GM12878 (cell line): ENCODE data around the gene CAPZB.

Experiments used
- CEBPB ChIP-seq, 2 experiments: fragments of 150-350 bp in 1 of 2; IDR thresholded peaks; 2 replicates each; pipeline ENCODE4 v1.6.1; 2012 to 2014; ENCODE audit warnings: low read depth in 2 of 2, low read length in 2 of 2, borderline replicate concordance in 1 of 2, inconsistent platforms in 1 of 2
- GATAD2B ChIP-seq: fragments of 450-650 bp; conservative IDR thresholded peaks from 2 replicates; pipeline ENCODE4 v1.6.1; 2017; ENCODE audit warnings: low read depth, mild to moderate bottlenecking, moderate library complexity
- PAX8 ChIP-seq: fragments of 450-650 bp; IDR thresholded peaks from 2 replicates; pipeline ENCODE4 v1.6.1; 2017; ENCODE audit warnings: mild to moderate bottlenecking, moderate library complexity
- POLR2AphosphoS5 ChIP-seq: IDR thresholded peaks from 2 replicates; pipeline ENCODE4 v1.6.1; 2011; ENCODE audit warnings: mild to moderate bottlenecking, low read length, inconsistent platforms
- RBBP5 ChIP-seq: fragments of 200-600 bp; sonication (generic); conservative IDR thresholded peaks from 2 replicates; pipeline ENCODE4 v1.6.1; 2016
- SMC3 ChIP-seq: IDR thresholded peaks from 2 replicates; pipeline ENCODE4 v1.6.1; 2011; ENCODE audit warnings: low read length, improper control_type of control experiment, borderline replicate concordance
- TF ChIP-seq, protein P1 (sequence below), 3 experiments: IDR thresholded peaks in 2 of 3; conservative IDR thresholded peaks in 1 of 3; 2 replicates each; pipeline ENCODE4 v1.5.1; 2011; ENCODE audit warnings: low read depth in 3 of 3, low read length in 3 of 3, mild to moderate bottlenecking in 3 of 3, control low read depth in 2 of 3, moderate library complexity in 2 of 3, inconsistent platforms in 1 of 3, mixed read lengths in 1 of 3; ENCODE audit not compliant: control insufficient read depth in 2 of 3, insufficient read depth in 1 of 3; ENCODE audit errors: extremely low read depth in 1 of 3
- TF ChIP-seq, protein P2 (sequence below): IDR thresholded peaks from 2 replicates; pipeline ENCODE4 v1.6.1; 2011; ENCODE audit warnings: low read depth, low read length, improper control_type of control experiment, borderline replicate concordance
- TF ChIP-seq, protein P3 (sequence below): IDR thresholded peaks from 2 replicates; pipeline ENCODE4 v1.6.1; 2011; ENCODE audit warnings: low read depth, mild to moderate bottlenecking, low read length, moderate library complexity, borderline replicate concordance; ENCODE audit errors: extremely low read depth

DNA sequence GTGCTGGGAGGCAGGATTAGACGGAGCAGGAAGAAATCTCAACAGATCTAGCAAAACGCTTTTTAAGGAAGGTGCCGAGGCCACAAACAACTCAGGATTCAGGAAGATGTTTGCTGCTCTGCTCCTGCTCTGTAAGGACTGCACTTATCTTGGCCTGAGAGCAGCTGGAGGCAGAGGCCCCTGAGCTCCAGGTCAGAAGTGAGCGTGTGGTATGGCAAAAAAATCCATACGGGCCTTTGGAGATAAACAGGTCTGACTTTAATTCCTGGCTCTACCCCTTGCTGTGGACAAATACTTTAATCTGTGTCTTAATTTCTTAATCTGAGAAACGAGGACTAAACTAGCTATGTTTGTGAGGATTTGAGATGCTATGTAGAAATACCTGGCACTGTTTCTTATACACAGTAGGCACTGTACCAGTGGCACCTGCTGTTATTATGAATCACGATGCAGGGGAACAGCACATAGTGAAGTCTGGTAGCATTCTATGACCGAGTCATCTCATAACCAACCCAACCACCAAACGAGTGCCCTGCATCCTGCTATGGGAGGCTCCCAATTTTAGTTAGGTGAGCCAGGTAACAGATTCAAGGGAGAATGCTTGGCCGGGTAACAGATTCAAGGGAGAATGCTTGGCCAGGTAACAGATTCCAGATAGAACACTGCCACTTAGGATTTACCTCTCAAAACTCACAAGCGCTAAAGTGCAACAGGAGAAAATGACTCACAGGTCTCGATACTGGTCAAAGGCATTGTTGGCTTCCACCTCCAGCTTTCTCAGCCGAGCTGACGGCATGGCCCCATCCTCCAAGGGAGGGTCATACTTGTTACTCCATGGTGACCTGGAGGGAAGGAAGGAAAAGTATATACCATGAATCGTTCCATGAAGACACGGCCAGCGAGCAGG is 107.3 kb downstream of the CAPZB start:
- TF ChIP-seq PAX8 (no peak), SMC3 (no peak), POLR2AphosphoS5 (no peak), GATAD2B (no peak), RBBP5 (no peak), CEBPB (IDR thresholded peaks at IDR 0.05; ENCODE audit: borderline replicate concordance in 1 of 2, low read depth in 2 of 2, low read length in 2 of 2) (no peak)
- TF ChIP-seq, protein P1, sequence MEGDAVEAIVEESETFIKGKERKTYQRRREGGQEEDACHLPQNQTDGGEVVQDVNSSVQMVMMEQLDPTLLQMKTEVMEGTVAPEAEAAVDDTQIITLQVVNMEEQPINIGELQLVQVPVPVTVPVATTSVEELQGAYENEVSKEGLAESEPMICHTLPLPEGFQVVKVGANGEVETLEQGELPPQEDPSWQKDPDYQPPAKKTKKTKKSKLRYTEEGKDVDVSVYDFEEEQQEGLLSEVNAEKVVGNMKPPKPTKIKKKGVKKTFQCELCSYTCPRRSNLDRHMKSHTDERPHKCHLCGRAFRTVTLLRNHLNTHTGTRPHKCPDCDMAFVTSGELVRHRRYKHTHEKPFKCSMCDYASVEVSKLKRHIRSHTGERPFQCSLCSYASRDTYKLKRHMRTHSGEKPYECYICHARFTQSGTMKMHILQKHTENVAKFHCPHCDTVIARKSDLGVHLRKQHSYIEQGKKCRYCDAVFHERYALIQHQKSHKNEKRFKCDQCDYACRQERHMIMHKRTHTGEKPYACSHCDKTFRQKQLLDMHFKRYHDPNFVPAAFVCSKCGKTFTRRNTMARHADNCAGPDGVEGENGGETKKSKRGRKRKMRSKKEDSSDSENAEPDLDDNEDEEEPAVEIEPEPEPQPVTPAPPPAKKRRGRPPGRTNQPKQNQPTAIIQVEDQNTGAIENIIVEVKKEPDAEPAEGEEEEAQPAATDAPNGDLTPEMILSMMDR (IDR thresholded peaks at IDR 0.05 in 2 of 3, conservative IDR thresholded peaks at IDR 0.05 in 1 of 3; ENCODE audit: control insufficient read depth in 2 of 3, extremely low read depth in 1 of 3, insufficient read depth in 1 of 3, low read depth in 3 of 3, low read length in 3 of 3), result no peak
- TF ChIP-seq, protein P2, sequence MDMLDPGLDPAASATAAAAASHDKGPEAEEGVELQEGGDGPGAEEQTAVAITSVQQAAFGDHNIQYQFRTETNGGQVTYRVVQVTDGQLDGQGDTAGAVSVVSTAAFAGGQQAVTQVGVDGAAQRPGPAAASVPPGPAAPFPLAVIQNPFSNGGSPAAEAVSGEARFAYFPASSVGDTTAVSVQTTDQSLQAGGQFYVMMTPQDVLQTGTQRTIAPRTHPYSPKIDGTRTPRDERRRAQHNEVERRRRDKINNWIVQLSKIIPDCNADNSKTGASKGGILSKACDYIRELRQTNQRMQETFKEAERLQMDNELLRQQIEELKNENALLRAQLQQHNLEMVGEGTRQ, result no peak
- TF ChIP-seq, protein P3, sequence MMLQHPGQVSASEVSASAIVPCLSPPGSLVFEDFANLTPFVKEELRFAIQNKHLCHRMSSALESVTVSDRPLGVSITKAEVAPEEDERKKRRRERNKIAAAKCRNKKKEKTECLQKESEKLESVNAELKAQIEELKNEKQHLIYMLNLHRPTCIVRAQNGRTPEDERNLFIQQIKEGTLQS, result no peak
